PFSK-1 (cell line): ENCODE data around the gene CFAP157.

Experiments
- POLR2AphosphoS5 ChIP-seq: IDR thresholded peaks from 2 replicates; pipeline ENCODE4 v1.6.1; 2012; ENCODE audit warnings: low read depth, mild to moderate bottlenecking, control low read depth, low read length, moderate library complexity
- TAF1 ChIP-seq: IDR thresholded peaks from 2 replicates; pipeline ENCODE4 v1.6.1; 2012; ENCODE audit warnings: low read length, control low read depth, borderline replicate concordance; ENCODE audit not compliant: insufficient read depth

DNA sequence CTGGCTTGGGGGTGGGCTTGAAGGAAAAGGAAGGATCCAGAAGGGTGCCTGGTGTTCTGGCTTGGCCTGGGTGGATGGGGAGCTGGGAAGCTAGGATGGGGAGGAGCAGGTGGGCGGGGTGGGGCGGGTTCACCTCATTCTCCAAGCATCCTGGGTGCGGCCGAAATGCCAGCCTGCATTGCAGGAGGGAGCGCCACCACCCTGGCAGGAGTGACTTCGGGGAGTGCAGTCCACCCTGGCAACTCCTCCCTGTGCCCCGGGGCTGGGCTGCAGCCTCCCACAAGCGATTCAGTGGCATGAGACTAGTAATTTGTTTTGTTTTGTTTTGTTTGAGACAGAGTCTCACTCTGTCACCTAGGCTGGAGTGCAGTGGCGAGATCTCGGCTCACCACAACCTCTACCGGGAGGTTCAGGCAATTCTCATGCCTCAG lies 14.6 kb downstream of the CFAP157 start:
- TF ChIP-seq TAF1: no peak
- TF ChIP-seq POLR2AphosphoS5: no peak
